NB4 (cell line): ENCODE results near the gene EFL1.
"Not testable (repeated sequence)": the region's sequence is repeated elsewhere in the genome, so short reads cannot be mapped to it uniquely, and the experiment has no call there.

Experiments
- POLR2A ChIP-seq: IDR thresholded peaks from 2 replicates; pipeline ENCODE4 v1.6.1; 2011; ENCODE audit warnings: mild to moderate bottlenecking; ENCODE audit not compliant: insufficient read length; ENCODE audit errors: extremely low read depth
- TF ChIP-seq, protein P1 (sequence below): IDR thresholded peaks from one replicate; pipeline ENCODE4 v1.5.1; 2012; ENCODE audit warnings: low read depth, low read length
- TF ChIP-seq, protein P2 (sequence below): IDR thresholded peaks from 2 replicates; pipeline ENCODE4 v1.6.1; 2011; ENCODE audit warnings: low read depth, low read length

DNA sequence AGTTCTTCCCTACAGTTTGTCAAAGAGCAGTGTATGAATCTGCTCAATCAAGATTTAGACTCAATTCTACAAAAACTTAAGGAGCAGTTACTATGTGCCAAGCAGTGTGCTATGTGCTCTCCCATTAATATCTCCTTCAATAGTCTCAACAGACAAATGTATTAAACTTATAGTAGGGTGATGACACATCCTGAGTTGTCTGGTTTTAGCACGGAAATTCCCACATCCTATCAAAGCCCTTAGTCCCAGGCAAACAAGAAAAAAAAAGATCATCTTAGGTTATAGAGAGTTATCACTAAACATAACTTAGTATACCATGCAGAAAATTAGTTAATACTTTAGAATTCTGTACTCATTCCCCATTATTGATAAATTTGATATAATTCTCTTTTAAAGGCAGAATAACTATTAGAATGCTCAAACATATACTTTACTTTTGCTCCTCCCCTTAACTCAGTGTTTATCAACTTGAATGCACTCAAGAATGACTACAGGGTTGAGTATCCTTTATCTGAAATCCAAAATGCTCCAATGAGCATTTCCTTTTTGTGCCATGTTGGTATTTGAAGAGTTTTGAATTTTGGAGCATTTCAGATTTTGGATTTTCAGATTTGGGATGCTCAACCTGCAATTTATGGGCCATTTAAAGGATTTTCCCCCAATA, 20.6 kb downstream of the EFL1 start:
- not testable (repeated sequence) for TF ChIP-seq POLR2A
- TF ChIP-seq, protein P1, sequence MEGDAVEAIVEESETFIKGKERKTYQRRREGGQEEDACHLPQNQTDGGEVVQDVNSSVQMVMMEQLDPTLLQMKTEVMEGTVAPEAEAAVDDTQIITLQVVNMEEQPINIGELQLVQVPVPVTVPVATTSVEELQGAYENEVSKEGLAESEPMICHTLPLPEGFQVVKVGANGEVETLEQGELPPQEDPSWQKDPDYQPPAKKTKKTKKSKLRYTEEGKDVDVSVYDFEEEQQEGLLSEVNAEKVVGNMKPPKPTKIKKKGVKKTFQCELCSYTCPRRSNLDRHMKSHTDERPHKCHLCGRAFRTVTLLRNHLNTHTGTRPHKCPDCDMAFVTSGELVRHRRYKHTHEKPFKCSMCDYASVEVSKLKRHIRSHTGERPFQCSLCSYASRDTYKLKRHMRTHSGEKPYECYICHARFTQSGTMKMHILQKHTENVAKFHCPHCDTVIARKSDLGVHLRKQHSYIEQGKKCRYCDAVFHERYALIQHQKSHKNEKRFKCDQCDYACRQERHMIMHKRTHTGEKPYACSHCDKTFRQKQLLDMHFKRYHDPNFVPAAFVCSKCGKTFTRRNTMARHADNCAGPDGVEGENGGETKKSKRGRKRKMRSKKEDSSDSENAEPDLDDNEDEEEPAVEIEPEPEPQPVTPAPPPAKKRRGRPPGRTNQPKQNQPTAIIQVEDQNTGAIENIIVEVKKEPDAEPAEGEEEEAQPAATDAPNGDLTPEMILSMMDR, result not testable (repeated sequence)
- TF ChIP-seq, protein P2, sequence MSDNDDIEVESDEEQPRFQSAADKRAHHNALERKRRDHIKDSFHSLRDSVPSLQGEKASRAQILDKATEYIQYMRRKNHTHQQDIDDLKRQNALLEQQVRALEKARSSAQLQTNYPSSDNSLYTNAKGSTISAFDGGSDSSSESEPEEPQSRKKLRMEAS, result not testable (repeated sequence)
